ENCODE data around the gene GDAP1L1. TPM values are rescaled to one million over a fixed set of nuclear protein-coding genes. Genes with fewer than 3 reads are reported as not detected.

Gene GDAP1L1
- total and polyA plus RNA-seq, 2 of the 4 experiments (the other 2 are of a cell fraction), result not detected

- Histone ChIP-seq H2AFZ (replicated peaks; ENCODE audit: low read length, poor library complexity) (no peak overlapping the region), H3K56ac (ENCODE audit: extremely low read depth, insufficient read depth, low read length) (no peak overlapping the region), H3K4me3 (ENCODE audit: insufficient read depth, low read depth, low read length) (no peak overlapping the region), H3K9me3 (ENCODE audit: control insufficient read depth, insufficient read depth, low read length) (peaks cover 2% of the 10 kb centered on the region; the same call in 1 of the 2 replicates), H2BK120ac (ENCODE audit: low read depth, low read length) (no peak overlapping the region), H2BK20ac (ENCODE audit: low read depth, low read length) (no peak overlapping the region), H3K4me2 (ENCODE audit: low read depth, low read length) (no peak overlapping the region), H3K14ac (replicated peaks; ENCODE audit: low read depth, low read length) (no peak overlapping the region), H2AK5ac (ENCODE audit: low read depth, low read length) (no peak overlapping the region), H3K23ac (ENCODE audit: low read depth, low read length) (no peak overlapping the region), H4K91ac (ENCODE audit: insufficient read depth, low read depth, low read length) (no peak overlapping the region), H4K8ac (ENCODE audit: low read depth in 2 of 2, low read length in 2 of 2) (no peak overlapping the region), H3K79me1 (ENCODE audit: low read depth in 1 of 2, low read length in 2 of 2) (no peaks in the 10 kb centered on the region), H3K4me1 (ENCODE audit: control insufficient read depth, insufficient read depth, low read length) (no peaks in the 10 kb centered on the region), H3K27ac (ENCODE audit: insufficient read depth, low read length) (no peak overlapping the region), H3K18ac (ENCODE audit: low read depth, low read length) (no peak overlapping the region), H4K20me1 (ENCODE audit: insufficient read depth, low read length) (no peaks in the 10 kb centered on the region), H3K27me3 (ENCODE audit: control insufficient read depth, insufficient read depth, low read length) (peaks cover 13% of the 10 kb centered on the region), H2AK9ac (replicated peaks; ENCODE audit: low read depth, low read length, poor library complexity) (no peak overlapping the region), H2BK15ac (ENCODE audit: low read depth, low read length) (no peak overlapping the region), H3K36me3 (ENCODE audit: control insufficient read depth, insufficient read depth, low read length) (no peaks in the 10 kb centered on the region), H3K9ac (ENCODE audit: low read depth, low read length) (no peak overlapping the region), H4K5ac (ENCODE audit: low read depth, low read length) (no peak overlapping the region), H3K9me1 (ENCODE audit: insufficient read depth, low read length) (no peaks in the 10 kb centered on the region), H3K4ac (ENCODE audit: low read depth, low read length) (no peak overlapping the region), H2BK5ac (ENCODE audit: low read depth, low read length, poor library complexity, severe bottlenecking) (no peak overlapping the region)
- POLR2A ChIA-PET (ENCODE audit: unreplicated experiment), result no interaction called here
- dilution Hi-C loops (cut with HindIII; ENCODE audit: low sequenced_read_pairs, unreplicated experiment) (no loop called here), in situ Hi-C loops (cut with MboI; ENCODE audit: low sequenced_read_pairs) (no loop called here), intact Hi-C loops (cut with micrococcal nuclease) (no loop called here)
- CTCF ChIA-PET, result no interaction called here
- no TSS peak for BruUV-seq (replicated peaks)
- ATAC-seq (ENCODE audit: low read depth), result no peak
- TF ChIP-seq, protein P1, sequence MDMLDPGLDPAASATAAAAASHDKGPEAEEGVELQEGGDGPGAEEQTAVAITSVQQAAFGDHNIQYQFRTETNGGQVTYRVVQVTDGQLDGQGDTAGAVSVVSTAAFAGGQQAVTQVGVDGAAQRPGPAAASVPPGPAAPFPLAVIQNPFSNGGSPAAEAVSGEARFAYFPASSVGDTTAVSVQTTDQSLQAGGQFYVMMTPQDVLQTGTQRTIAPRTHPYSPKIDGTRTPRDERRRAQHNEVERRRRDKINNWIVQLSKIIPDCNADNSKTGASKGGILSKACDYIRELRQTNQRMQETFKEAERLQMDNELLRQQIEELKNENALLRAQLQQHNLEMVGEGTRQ (IDR thresholded peaks at IDR 0.05; ENCODE audit: low read depth, low read length), result no peak
- TF ChIP-seq ELK1 (IDR thresholded peaks at IDR 0.05; ENCODE audit: borderline replicate concordance, low read depth, low read length) (no peak), MXI1 (IDR thresholded peaks at IDR 0.05; ENCODE audit: borderline replicate concordance, low read depth, low read length) (no peak), SMC3 (IDR thresholded peaks at IDR 0.05; ENCODE audit: low read depth, low read length) (no peak), CTCF (conservative IDR thresholded peaks at IDR 0.05; ENCODE audit: low read depth, low read length) (no peak), CEBPB (IDR thresholded peaks at IDR 0.05; ENCODE audit: low read depth, low read length) (no peak), MAFK (IDR thresholded peaks at IDR 0.05; ENCODE audit: low read depth, low read length) (no peak), BHLHE40 (IDR thresholded peaks at IDR 0.05; ENCODE audit: low read depth, low read length) (no peak), FOS (IDR thresholded peaks at IDR 0.05; ENCODE audit: low read depth, low read length) (no peak), NFE2L2 (IDR thresholded peaks at IDR 0.05; ENCODE audit: low read depth, low read length) (no peak), CHD1 (IDR thresholded peaks at IDR 0.05; ENCODE audit: low read depth, low read length) (no peak), RFX5 (IDR thresholded peaks at IDR 0.05; ENCODE audit: low read depth, low read length) (no peak), RCOR1 (IDR thresholded peaks at IDR 0.05; ENCODE audit: insufficient replicate concordance, low read length) (no peak)
- DNase-seq, result no peak
- no CpG with 5 or more reads among the region's 2 CpGs for WGBS, 2 experiments (ENCODE audit: extremely low coverage in 2 of 2, insufficient read length in 1 of 2)
These were observed 11.4 kb upstream of the GDAP1L1 start for GRCh38 chr20:44235702-44236101.
